NCI-H2196 (cell line): Measurements from ENCODE around the gene BEND6.
A peak's percentile ranks its signal among the peaks of the same experiment; 100 is the strongest.
"Not testable (repeated sequence)": the region's sequence is repeated elsewhere in the genome, so short reads cannot be mapped to it uniquely, and the experiment has no call there.

Experiments used
- DNase-seq: peaks from one replicate; lab custom pipeline; 2025; ENCODE audit not compliant: unreplicated experiment; lab: John Stamatoyannopoulos, UW

The BEND6 gene

DNA sequence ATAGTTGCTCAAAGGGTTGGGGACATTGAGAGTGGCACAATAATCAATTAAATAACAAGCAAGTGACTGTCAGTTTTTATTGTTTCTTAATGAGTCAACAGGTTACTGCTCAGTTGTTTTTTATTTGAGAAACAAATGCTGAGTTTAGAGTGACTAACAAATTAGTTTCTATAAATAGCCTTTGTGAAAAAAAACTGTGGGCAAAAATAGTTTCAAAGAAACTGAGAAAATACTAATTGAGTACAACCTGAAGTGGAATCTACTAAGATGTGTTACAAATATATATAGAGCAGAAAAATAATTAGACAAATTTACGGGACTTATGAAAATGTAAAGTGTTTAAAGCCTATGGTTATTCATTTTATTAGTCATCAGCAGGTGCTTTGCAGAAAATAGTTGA lies 22.3 kb downstream of the BEND6 start:
- no peak for DNase-seq

GRCh38 chr6:56978530-56978929 lies 23.6 kb downstream of the BEND6 start:
- no peak for DNase-seq

- DNase-seq: no peak
Measured at GRCh38 chr6:56984361-56984760, 29.5 kb downstream of the BEND6 start.

GRCh38 chr6:56984884-56985283 lies 30.0 kb downstream of the BEND6 start:
- DNase-seq: no peak

GRCh38 chr6:56986611-56987010 lies 31.7 kb downstream of the BEND6 start:
- DNase-seq: no peak

DNA sequence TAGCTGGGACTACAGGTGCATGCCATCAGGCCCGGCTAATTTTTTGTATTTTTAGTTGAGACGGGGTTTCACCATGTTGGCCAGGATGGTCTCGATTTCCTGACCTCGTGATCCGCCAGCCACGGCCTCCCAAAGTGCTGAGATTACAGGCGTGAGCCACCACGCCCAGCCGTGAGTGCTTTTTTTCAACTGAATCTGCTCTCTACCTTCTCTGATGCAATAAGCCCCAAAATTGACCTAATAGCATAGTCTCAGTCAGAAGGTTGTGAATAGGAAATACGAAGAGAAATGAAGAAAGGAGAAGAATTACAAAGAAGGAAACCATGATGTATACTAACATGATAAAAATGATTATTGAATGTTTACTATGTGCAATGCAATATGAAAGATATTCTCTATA lies 33.2 kb downstream of the BEND6 start:
- DNase-seq: no peak

DNA sequence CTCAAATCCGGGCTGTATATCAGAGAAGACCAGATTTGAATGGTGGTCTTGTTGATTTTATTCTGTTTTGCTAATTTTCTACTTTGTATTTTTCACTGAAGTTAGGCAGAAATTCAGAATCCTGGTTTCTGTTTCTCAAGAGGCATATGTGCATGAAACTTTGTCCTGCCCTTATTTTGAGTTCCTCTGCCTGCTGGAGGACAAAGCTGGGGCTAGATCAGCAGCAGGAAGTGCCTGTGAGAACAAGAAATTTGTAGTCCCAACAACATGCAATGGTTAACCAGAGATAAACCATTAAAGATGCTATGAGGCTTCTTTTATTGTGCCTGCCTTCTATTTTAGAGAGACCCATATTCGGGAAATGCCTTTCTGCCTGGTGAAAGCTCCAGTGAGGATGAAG lies 37.1 kb downstream of the BEND6 start:
- no peak for DNase-seq

DNA sequence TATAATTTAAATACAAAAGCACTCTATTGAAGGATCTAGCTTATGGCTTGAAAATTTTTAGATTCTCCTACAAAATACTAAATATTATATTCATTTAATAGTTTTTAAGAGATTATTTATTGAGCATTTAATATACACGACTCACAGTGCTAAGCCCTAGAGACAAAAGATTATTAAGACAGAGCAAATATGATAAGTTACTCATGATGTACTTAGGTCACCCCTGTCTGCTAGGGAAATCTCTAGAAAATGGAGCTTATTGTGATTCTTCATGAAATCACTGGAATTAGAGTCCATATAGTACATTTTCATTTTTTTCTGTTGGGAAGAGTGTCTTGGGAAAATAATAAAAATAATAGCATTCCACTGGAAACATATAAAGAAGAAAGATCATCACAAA lies 37.8 kb downstream of the BEND6 start:
- DNase-seq: no peak

- DNase-seq: no peak
Measured at GRCh38 chr6:56995347-56995902, 40.5 kb downstream of the BEND6 start.

GRCh38 chr6:56996401-56996800 lies 41.5 kb downstream of the BEND6 start:
- no peak for DNase-seq

GRCh38 chr6:56999049-56999448 lies 44.1 kb downstream of the BEND6 start:
- DNase-seq: no peak

GRCh38 chr6:56999748-57000147 lies 44.8 kb downstream of the BEND6 start:
- DNase-seq: not testable (repeated sequence)

DNA sequence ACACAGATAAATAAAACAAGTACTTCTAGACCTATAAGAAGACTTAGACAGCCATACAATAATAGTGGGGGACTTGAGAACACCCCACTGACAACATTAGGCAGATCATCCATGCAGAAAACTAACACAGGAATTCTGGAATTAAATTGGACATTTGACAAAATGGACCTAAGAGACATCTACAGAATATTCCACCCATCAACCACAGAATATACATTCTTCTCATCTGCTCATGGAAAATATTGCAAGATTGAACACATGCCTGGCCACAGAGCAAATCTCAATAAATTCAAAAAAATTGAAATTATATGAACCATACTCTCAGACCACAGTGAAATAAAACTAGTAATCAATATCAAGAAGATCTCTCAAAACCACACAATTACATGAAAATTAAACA lies 47.3 kb downstream of the BEND6 start:
- no peak for DNase-seq

GRCh38 chr6:57004292-57004691 lies 49.4 kb downstream of the BEND6 start:
- DNase-seq: no peak

DNA sequence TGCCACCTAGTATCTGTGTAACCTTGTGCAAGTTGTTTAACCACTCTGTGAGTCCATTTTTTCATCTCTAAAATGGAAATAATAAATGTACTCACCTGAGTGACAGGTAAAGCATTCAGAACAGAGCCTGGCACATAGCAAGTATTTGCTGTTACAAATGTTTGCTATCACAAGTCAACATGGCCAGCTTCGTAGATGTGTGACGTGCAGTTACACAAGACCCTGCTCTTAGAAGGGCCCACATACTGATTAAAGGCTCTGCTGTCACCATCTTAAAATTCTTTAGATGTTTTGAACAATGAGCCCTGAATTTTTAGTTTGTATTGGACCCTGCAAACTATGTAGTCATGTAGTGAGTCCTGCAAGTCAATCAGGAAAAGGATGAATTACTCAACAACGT lies 51.2 kb downstream of the BEND6 start:
- no peak for DNase-seq

DNA sequence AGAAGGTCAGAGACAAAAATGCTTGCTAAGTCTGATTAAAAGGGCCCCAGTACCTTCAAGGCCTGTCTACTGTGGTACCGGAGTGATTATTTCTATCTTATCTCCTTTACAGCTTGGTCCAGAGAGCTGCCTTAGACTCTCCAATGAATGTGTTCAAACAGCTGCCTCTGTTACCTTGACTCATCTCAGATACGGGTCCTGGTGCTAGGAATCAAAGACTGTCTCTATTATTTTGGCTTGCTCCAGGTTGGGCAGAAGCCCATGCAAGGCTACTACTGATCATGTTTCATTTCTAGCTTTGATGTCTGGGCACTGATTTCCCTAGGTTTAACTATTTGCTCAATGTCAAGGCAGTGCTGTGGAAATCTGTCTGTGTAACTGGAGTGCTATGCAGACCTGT lies 53.2 kb downstream of the BEND6 start:
- not testable (repeated sequence) for DNase-seq

GRCh38 chr6:57013521-57013926 lies 58.6 kb downstream of the BEND6 start:
- DNase-seq: no peak

DNA sequence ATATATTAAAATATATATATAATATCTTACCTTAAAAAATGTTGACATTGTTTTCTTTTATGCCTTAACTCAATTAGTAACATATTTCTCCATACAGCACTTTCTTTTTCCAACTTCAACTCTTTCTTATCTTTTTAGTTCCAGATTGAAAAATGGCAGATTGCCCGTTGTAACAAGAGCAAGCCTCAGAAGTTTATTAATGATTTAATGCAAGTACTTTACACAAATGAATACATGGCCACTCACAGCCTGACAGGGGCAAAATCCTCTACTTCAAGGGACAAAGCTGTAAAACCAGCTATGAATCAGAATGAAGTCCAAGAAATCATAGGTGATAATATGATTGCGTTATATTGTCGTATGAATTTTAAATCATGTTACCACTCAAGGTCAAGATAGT lies 62.2 kb downstream of the BEND6 start:
- DNase-seq: no peak

- DNase-seq: no peak
Measured at GRCh38 chr6:57017841-57018240, 62.9 kb downstream of the BEND6 start.

DNA sequence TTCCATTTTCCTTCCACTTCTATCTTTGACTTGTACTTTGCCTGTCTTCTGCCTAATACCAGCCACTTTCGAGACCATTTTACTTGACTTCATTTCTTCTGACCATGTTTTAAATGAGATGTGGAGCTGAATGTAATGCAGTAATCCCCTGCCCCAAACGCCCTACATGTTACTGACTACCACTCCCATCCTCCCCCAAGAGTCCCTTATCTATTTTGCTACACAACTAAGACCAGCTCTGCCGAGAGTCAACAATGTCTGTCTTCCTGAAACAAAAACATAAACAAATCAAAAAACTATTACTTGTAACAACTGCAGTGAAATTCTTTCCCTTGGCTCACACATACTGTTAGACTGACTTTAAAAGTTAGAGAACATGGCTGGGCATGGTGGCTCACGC lies 64.5 kb downstream of the BEND6 start:
- no peak for DNase-seq

DNA sequence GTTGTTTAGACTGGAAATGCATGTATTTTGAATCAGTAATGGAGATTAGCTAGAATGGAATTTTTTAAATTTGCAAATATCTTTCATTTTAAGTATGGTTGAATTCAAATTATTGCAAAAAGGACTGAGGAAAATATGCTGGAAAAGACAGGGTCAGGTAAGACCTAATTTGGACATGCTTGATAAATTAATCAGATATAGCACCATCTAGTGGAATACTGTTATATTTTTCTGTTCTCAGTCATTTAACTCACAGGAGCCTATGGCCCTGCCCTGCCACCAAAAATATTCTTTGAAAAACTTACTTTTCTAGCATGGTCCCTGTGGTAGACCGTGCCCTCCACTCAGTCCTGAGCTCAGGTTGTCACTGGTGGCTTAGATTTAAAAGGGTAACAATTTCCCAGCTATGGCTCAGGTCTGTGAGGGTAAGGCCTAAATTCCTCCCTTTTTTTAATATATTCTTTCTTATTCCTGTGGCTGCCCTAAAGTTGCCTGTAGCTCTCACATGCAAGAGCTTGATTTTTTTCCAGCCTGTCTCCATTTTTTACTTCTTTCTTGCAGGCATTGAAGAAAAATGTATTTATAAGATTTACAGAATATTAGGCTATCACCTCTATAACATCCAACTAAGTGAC lies 66.3 kb downstream of the BEND6 start:
- DNase-seq: peak; percentile 54

DNA sequence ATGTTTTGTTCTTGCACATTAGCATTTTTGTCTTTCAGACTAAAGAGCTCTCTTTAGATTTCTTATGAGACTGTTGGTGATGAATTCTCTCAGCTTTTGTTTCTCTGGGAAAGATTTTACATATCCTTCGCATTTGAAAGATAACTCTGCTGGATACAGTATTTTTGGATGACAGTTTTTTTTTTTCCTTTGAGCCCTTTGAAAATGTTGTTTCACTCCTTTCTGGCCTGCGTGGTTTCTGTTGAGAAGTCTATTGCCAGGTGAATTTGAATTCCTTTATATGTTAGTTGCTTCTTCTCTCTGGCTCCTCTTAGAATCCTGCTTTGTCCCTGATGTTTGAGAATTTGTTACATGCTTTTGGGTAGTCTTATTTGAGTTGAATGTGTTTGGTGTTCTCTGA lies 69.4 kb downstream of the BEND6 start:
- DNase-seq: no peak

DNA sequence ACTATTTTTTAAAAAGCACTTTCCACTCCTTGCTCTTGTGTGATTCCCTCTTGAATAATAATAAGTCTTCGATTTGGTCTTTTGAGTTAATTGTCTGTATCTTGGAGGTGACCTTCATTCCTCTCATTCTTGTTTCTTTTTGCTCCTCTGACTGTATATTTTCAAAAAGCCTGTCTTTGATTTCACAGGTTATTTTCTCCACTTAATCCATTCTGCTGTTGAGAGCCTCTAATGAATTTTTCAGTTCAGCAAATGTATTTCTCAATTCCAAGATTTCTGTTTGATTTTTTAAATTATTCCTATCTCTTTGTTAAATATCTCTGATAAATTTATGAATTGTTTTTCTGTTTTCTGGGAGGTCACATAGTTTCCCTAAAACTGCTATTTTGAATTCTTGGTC lies 69.9 kb downstream of the BEND6 start:
- no peak for DNase-seq
